Measurements from ENCODE around the gene EYA2.

DNA sequence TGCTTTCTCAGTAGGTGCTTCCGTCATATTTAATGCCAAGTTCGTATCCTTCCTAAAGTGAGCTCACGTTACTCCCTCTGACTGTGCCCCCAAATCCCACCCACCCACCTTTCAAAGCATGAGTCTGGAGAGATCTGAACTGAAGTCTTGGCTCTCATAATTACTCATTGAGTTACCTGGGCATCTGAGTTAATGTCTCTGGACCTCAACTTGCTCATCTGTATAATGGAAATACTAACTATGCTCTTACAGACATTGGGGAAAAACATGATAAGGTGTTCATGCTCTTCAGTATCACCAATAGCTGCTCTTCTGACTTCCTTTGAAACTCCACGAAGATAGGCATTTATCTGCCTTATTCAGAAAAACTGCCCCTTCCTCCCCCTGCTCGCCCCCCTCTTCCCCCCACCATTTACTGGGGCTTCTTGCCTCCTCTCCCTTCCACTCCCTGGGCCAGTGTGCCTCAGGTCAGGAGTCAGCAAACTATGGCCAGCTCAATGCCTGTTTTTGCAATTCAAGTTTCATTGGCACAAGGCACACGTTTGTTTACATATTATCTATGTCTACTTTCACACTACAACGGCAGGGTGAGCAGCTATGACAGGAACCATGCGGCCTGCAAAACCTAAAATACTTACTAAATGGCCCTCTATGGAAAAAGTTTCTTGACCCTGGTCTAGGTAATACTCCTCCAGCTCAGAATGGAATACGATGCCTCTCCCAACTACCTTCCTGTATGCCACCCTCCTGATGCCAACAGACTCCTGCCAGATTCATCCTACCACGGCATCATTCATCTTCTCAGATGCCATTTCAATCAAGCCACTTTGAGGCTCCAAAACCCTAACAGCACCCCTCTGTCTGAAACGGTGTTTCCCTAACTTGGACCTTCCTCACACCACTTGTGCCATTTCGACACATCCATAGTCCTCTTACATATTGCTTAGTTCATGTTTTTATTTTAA, 323.1 kb downstream of the EYA2 start:
- TF ChIP-seq, protein P1, sequence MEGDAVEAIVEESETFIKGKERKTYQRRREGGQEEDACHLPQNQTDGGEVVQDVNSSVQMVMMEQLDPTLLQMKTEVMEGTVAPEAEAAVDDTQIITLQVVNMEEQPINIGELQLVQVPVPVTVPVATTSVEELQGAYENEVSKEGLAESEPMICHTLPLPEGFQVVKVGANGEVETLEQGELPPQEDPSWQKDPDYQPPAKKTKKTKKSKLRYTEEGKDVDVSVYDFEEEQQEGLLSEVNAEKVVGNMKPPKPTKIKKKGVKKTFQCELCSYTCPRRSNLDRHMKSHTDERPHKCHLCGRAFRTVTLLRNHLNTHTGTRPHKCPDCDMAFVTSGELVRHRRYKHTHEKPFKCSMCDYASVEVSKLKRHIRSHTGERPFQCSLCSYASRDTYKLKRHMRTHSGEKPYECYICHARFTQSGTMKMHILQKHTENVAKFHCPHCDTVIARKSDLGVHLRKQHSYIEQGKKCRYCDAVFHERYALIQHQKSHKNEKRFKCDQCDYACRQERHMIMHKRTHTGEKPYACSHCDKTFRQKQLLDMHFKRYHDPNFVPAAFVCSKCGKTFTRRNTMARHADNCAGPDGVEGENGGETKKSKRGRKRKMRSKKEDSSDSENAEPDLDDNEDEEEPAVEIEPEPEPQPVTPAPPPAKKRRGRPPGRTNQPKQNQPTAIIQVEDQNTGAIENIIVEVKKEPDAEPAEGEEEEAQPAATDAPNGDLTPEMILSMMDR (conservative IDR thresholded peaks at IDR 0.05): no peak
- no peak for TF ChIP-seq ZFX (IDR thresholded peaks at IDR 0.05)

Data from C4-2B (cell line).